GM21423 (cell line): ENCODE measurements around the gene RPS6KC1.
"Not testable (repeated sequence)": the region's sequence is repeated elsewhere in the genome, so short reads cannot be mapped to it uniquely, and the experiment has no call there.

Source experiments
- ATAC-seq: cut with Tn5 transposase; IDR thresholded peaks from one replicate; pipeline ENCODE4 v1.9.1; 2021; ENCODE audit warnings: mild to moderate bottlenecking, moderate library complexity; ENCODE audit not compliant: unreplicated experiment

RPS6KC1 gene

DNA sequence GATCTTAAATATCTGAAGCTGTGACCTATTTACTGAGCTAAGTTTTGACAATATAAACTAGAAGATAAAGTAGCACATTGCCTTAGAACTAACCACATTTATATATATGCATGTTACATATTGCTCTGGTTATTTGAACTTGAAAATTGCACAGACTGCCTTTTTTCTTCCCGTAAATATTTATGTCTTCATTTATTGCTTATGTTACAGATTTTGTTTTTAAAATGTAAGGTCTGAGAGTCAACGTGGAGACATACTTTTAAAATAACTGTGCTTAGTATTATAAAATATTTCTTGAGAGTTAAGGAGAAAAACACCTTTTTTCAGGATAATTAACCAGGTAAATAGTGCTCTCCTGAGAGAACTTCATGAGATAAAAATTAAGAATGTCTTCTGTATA is 3.1 kb downstream of the RPS6KC1 start:
- no peak for ATAC-seq

DNA sequence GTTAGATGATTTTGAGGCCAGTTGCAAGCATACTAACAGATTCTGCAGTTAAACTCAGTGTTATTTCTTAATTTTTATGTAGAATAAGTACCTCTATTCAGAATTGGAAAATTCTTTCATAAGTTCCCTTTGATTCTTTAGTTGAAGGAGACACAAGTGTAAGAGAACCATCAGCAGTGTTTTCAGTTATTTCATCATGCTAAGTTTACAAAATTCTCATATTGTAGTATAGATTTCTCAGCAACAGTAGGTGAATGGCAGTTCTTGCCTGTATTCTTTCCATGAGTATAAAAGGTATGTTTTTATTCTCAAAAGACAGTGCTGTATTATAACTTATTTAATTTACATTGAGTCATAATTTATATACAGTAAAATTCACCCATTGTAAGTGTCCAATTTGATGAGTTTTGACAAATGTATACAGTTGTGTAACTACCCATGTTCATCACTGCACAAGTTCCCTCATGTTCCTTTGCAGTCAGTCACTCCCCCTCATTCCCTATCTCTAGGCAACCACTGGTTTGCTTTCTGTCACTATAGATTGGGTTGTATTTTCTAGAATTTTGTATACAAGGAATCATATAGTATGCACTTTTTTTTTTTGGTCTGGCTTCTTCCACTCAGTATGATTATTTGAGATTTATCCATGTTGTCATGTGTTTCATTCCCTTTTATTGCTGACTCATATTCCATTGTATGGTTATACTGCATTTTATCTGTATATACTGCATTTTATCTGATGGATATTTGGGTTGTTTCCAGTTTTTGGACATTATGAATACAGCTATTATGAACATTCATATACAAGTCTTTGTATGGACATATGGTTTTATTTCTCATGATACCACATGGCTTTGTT is 3.9 kb downstream of the RPS6KC1 start:
- ATAC-seq = no peak

DNA sequence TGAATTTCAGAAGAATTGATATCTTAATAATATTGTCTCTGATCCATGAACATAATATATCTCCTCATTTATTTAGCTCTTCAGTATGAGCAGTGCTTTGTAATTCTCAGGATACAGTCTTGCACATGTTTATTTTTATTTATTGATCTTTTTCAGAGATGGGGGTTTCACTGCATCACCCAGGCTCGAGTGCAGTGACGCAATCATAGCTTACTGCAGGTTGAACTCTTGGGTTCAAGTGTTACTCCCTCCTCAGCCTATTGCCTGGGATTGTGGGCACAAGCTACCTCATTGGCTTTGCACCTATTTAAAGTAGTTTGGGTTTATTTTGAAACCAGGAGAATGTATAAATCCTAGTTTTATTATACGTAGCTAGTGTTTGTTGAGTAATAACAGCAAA is 4.7 kb downstream of the RPS6KC1 start:
- ATAC-seq = no peak

GRCh38 chr1:213057264-213058059 is 6.4 kb downstream of the RPS6KC1 start:
- no peak for ATAC-seq

DNA sequence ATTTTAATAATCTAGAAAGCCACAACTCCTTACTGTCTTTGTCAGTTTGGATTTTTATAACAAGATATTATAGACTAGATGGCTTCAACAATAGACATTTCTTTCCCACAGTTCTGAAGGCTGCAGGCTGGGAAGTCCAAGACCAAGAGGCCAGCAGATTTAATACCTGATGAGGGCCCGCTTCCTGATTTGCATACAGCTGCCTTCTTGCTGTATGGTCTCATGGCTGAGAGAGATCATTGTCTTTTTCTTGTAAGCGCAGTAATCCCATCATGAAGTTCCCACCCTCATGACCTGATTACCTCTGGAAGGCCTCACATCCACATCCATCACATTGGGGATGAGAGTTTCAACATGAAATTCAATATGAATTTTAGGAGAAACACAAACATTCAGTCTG is 9.8 kb downstream of the RPS6KC1 start:
- no peak for ATAC-seq

DNA sequence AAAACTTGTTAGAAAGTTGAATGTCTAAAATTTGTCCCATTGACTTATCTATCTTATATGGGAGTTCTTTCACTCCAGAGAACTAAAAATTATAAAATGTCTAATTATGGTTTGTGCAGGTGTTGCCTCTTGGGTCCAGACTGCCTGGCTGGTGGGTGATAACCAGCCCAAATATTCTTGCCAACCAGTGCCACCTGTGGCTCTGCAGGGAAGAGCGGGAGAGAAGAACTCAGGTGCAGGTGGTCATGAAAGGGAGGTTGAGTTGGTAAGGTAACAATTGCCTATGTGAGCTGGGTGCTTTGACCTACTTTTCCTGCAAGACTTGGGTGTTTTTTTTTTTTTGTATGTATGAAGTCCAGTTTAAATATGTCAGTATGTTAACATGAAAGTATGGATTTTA is 10.2 kb downstream of the RPS6KC1 start:
- no peak for ATAC-seq

DNA sequence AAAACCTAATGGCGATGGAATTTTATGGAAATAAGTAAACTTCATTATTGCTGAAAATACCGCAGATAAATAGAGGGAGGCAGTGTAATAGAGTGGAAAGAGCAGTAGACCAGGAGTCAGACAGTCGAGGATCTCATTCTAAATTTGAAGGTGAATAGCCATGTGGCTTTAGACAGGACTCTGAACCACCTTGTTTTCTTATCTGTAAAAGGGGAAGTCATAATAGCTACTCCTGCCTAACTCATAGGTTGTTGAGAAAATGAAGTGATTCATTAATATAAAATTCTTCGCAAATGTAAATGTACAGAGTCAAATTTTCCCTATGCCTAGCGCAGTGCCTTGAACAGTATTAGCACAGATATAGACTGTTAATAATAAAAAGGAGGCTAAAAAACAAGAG is 14.8 kb downstream of the RPS6KC1 start:
- ATAC-seq = no peak

DNA sequence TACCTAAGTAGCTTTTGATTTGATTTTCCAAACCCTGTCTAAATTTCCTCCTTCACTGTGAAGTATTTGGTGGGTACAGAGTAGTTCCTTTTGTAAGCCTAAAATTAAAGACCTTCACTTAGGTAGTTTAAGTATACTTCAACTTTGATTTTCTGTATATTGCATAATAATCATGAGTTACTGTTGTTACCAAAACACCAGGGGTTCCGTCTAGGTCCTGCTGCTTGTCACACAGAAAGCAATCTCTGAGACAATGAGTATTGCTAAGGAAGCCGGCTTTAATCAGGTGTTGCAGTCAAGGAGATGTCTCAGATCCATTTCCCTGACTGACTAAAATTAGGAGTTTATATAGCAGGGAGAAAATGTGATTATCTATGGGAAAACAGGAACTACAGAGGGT is 15.3 kb downstream of the RPS6KC1 start:
- ATAC-seq = no peak

- no peak for ATAC-seq
These were observed 16.3 kb downstream of the RPS6KC1 start for GRCh38 chr1:213067352-213067751.

GRCh38 chr1:213070406-213070805 is 19.4 kb downstream of the RPS6KC1 start:
- ATAC-seq = peak; percentile 94

DNA sequence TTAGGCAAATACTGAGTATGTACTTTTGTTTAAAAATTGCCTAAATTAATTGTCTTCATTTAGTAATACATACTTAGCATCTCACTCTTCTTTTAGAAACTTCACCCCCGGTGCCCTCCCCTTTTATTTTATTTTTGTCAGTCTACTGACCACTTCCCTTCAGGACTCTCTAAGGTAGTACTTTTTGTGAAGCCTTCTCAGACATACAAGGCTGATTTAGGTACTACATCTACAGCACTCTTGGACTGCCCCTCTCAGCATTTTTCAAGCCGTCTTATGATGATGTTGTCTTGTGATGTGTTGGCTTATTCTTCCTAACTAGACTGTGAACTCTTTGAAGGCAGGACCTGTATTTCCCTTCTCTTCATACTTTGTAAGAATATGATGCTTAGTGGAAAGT is 24.7 kb downstream of the RPS6KC1 start:
- ATAC-seq = peak; percentile 88

DNA sequence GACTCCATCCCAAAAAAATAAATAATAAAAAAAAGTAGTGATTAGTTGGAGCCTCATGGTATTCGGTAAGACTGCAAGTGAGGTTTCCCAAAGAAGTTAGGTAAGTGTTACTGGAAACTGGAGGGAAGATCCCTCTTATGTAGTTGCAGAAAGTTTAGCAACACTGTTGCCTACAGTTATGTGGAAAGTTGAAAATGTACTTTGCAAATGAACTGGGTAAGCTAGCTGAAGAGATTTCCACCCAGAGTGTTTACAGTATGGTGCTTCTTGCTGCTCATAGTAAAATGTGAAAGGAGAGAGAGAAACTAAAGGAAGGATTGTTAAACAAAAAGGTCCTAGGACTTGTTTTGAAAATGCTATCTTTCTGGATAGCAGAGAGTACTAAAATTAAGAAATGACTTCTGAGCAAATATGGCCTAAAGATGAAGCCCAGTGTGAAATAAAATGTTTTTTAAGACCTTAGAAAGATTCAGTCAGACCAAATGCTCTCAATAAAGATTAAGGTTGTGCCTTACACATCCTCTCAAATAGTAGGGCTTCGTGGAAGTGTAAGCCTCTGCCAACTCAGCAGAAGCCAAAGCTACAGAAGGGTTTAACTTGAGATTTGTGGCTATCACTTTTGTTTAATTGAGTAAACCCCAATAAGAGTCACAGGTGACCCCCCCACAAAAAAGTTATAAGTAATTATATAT is 31.5 kb downstream of the RPS6KC1 start:
- no peak for ATAC-seq

DNA sequence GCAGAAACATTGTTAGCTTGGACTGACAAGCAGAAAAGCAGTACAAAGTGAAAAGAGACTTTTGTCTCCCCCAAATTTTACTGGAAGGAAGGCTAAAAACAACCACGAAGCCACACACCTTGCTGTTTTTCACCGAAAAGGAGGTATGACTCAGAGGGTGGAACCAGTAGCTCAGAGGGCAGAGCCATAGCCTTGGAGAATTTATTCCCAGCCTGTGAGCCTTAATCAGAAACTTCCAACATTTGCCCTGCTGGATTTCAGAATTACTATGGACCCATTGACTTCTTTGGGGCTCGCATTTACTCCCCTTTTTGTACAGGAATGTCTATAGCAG is 32.0 kb downstream of the RPS6KC1 start:
- ATAC-seq = no peak

- no peak for ATAC-seq
These were observed 36.9 kb downstream of the RPS6KC1 start for GRCh38 chr1:213087911-213088310.

GRCh38 chr1:213089924-213090677 is 39.1 kb downstream of the RPS6KC1 start:
- ATAC-seq = no peak

DNA sequence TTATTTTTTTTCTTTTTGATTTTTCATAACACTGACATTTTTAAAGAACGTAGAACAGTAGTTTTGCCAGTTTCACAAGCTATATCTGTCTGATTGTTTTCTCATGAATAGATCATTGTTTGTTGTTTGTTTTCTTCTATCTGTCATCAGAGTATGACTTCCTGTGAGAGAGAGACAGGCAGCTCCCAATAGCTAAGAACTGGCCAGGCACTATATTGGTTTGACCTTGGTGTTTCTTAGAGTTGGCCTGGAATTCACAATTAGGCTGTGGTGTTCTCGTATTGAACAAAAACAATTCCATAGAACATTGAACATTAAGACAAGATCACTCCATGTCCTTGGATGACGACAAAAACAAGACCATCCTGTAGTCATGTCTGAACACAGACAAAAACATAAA is 43.4 kb downstream of the RPS6KC1 start:
- no peak for ATAC-seq

DNA sequence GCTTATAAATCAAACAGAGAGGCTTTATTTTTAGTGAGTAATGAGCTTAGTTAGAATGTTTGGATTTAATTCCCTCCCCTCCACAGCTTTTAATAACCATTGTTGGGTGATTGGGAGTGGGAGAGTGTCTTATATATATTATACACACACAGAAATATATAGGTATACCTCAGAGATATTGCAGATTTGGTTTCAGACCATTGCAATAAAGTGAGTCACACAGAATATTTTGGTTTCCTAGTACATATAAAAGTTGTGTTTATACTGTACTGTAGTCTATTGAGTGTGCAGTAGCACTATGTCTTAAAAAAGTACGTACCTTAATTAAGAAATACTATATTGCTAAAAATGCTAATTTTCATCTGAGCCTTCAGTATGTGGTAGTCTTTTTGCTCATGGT is 44.4 kb downstream of the RPS6KC1 start:
- no peak for ATAC-seq

- no peak for ATAC-seq
These were observed 48.8 kb downstream of the RPS6KC1 start for GRCh38 chr1:213099682-213100399.

GRCh38 chr1:213100565-213100964 is 49.5 kb downstream of the RPS6KC1 start:
- not testable (repeated sequence) for ATAC-seq
